NB4 (cell line): ENCODE measurements around the gene SLC16A3.

ENCODE experiments used
- MYC ChIP-seq: IDR thresholded peaks from 2 replicates; pipeline ENCODE4 v1.6.1; 2011; ENCODE audit warnings: low read depth, low read length
- POLR2A ChIP-seq: IDR thresholded peaks from 2 replicates; pipeline ENCODE4 v1.6.1; 2011; ENCODE audit warnings: mild to moderate bottlenecking; ENCODE audit not compliant: insufficient read length; ENCODE audit errors: extremely low read depth
- TF ChIP-seq, protein P1 (sequence below): IDR thresholded peaks from 2 replicates; pipeline ENCODE4 v1.6.1; 2011; ENCODE audit warnings: low read depth, low read length

DNA sequence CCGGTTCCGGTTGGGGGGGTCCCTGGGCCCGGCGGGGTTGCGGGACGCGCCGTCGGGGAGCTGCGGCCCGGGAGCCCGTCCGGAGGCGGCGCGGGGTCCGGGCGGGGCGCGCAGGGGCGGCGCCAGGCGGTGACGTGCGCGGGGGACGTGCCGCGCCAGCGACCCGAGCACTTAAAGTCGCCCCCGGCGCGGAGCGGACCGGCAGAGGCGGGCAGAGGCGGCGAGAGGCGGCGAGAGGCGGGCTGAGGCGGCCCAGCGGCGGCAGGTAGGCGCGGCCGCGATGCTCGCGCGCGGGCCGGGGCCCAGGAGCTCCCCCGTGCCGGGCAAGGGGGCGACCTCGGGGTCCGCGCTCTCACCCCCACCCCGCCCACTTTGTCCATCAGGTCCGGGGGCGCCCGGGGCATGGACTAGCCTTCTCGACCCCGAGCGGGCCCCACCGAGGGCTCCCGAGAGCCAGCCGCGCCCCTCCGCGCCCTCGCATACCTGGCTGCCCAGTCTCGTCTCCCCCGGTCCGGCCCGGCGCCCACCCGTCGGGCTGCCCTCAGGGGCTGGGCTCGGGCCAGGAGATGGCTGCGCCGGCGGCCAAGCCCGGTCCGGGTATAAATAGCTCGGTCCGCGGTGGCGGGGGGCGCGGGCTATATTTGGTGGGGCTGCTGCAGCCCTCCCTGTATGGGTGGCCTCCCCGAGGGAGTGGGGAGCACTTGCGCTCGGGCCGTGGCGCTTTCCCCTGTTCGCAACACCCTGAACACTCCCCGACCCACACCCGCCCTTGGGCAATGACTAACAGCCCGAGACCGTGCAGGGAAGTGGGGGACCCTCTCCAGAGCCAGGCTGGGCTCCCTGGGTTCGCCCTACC, at the start of gene SLC16A3:
- TF ChIP-seq POLR2A, result peak; percentile 94
- no peak for TF ChIP-seq MYC
- TF ChIP-seq, protein P1, sequence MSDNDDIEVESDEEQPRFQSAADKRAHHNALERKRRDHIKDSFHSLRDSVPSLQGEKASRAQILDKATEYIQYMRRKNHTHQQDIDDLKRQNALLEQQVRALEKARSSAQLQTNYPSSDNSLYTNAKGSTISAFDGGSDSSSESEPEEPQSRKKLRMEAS, result no peak
